Measurements from ENCODE around the gene MVB12B. TPM values are rescaled to one million over a fixed set of nuclear protein-coding genes. Genes with fewer than 3 reads are reported as not detected.
A peak's percentile ranks its signal among the peaks of the same experiment; 100 is the strongest.

MVB12B gene
- total RNA-seq, 1 donor from 2014 or later = 2.5 TPM

- ATAC-seq = no peak
These were observed 23.1 kb upstream of the MVB12B start for GRCh38 chr9:126303488-126303887.

- ATAC-seq = no peak
These were observed 22.2 kb upstream of the MVB12B start for GRCh38 chr9:126304207-126304970.

- ATAC-seq = no peak
These were observed 21.7 kb upstream of the MVB12B start for GRCh38 chr9:126304971-126305320.

GRCh38 chr9:126306071-126306647, 20.5 kb upstream of the MVB12B start:
- no peak for ATAC-seq

GRCh38 chr9:126307322-126308061, 19.1 kb upstream of the MVB12B start:
- no peak for ATAC-seq

- ATAC-seq = no peak
These were observed 17.0 kb upstream of the MVB12B start for GRCh38 chr9:126309427-126310189.

- ATAC-seq = no peak
These were observed 13.8 kb upstream of the MVB12B start for GRCh38 chr9:126312584-126313551.

GRCh38 chr9:126316085-126316655, 10.5 kb upstream of the MVB12B start:
- no peak for ATAC-seq

- ATAC-seq = no peak
These were observed 9.1 kb upstream of the MVB12B start for GRCh38 chr9:126317513-126317912.

- no peak for ATAC-seq
These were observed 7.8 kb upstream of the MVB12B start for GRCh38 chr9:126318858-126319257.

GRCh38 chr9:126319671-126320070, 7.0 kb upstream of the MVB12B start:
- ATAC-seq = no peak

- ATAC-seq = no peak
These were observed 6.3 kb upstream of the MVB12B start for GRCh38 chr9:126320158-126320922.

GRCh38 chr9:126321742-126322141, 4.9 kb upstream of the MVB12B start:
- no peak for ATAC-seq

- ATAC-seq = no peak
These were observed 808 bp upstream of the MVB12B start for GRCh38 chr9:126325821-126326220.

GRCh38 chr9:126327006-126327713, 531 bp downstream of the MVB12B start:
- ATAC-seq = peak; percentile 34

GRCh38 chr9:126327714-126328185, 1.1 kb downstream of the MVB12B start:
- no peak for ATAC-seq

- no peak for ATAC-seq
These were observed 1.8 kb downstream of the MVB12B start for GRCh38 chr9:126328407-126328806.

- ATAC-seq = no peak
These were observed 3.0 kb downstream of the MVB12B start for GRCh38 chr9:126329476-126330275.

GRCh38 chr9:126330536-126330935, 3.9 kb downstream of the MVB12B start:
- ATAC-seq = no peak

All from esophagus mucosa (tissue), 1 donor.